ENCODE results near the gene CSNK1A1L.

CSNK1A1L gene

GRCh38 chr13:37136187-37136586 lies 30.7 kb upstream of the CSNK1A1L start:
- Histone ChIP-seq H3K27me3 (ENCODE audit: control insufficient read depth, insufficient read depth, low read length, poor library complexity, severe bottlenecking) (no peaks in the 10 kb centered on the region), H3K27ac (ENCODE audit: insufficient read depth, low read depth, low read length, poor library complexity, severe bottlenecking) (no peak overlapping the region), H3K9me3 (ENCODE audit: control insufficient read depth, low read length) (no peaks in the 10 kb centered on the region), H3K4me3 (ENCODE audit: insufficient read depth, low read depth, low read length) (no peak overlapping the region), H3K36me3 (ENCODE audit: control insufficient read depth, insufficient read depth, low read length) (no peaks in the 10 kb centered on the region), H3K4me1 (ENCODE audit: control insufficient read depth, insufficient read depth, low read length) (no peaks in the 10 kb centered on the region)
- WGBS, 2 experiments = 88 to 97% methylated on average over 2 of the region's 2 CpGs

GRCh38 chr13:37134411-37135041 lies 29.1 kb upstream of the CSNK1A1L start:
- Histone ChIP-seq H3K27me3 (ENCODE audit: control insufficient read depth, insufficient read depth, low read length, poor library complexity, severe bottlenecking) (no peaks in the 10 kb centered on the region), H3K4me1 (ENCODE audit: control insufficient read depth, insufficient read depth, low read length) (no peaks in the 10 kb centered on the region), H3K4me3 (ENCODE audit: insufficient read depth, low read depth, low read length) (no peak overlapping the region), H3K9me3 (ENCODE audit: control insufficient read depth, low read length) (no peaks in the 10 kb centered on the region), H3K36me3 (ENCODE audit: control insufficient read depth, insufficient read depth, low read length) (no peaks in the 10 kb centered on the region), H3K27ac (ENCODE audit: insufficient read depth, low read depth, low read length, poor library complexity, severe bottlenecking) (no peak overlapping the region)
- WGBS, 2 experiments = 89 to 92% methylated on average over 6 of the region's 6 CpGs

DNA sequence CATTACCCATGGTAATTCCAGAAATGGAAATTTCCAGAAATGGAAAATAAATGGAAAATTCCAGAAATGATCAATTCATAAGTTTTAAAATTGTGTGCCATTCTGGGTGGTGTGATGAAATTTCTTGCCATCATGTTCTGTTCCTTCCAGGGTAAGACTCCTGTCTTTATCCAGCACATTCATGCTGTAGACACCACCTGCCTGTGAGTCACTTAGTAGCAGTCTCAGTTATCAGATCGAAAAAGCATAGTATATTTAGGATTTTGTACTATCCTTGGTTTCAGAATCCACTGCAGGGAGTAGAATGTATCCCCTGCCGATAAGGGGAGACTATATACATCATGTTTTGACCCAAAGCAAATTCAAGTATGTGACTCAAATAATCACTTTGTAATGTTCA lies 26.7 kb upstream of the CSNK1A1L start:
- 90 to 100% methylated on average over 2 of the region's 2 CpGs for WGBS, 2 experiments
- Histone ChIP-seq H3K4me1 (ENCODE audit: control insufficient read depth, insufficient read depth, low read length) (peaks cover 1% of the 10 kb centered on the region), H3K36me3 (ENCODE audit: control insufficient read depth, insufficient read depth, low read length) (no peaks in the 10 kb centered on the region)

DNA sequence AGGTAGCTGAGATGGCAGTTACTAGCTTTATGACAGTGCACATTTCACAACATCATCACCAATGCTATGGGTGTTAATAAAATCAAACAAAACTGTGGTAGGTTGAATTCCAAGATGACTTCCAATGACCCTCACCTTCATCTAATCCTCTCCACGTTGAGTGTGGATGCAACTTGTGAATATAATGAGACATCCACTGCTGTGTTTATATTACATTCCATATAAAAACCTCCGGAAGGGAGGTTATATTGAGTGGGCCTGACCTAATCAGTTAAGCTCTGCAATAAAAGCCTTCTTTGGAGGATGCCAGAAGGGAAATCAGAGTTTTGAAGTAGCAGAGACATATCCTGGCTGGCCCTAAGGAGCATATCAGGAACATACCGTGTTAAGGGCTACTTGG lies 25.6 kb upstream of the CSNK1A1L start:
- WGBS, 2 experiments = 95 to 98% methylated on average over 2 to 3 of the region's 3 CpGs
- no peaks in the 10 kb centered on the region for H3K27me3 ChIP-seq (ENCODE audit: control insufficient read depth, insufficient read depth, low read length, poor library complexity, severe bottlenecking)
- H3K4me1 ChIP-seq (ENCODE audit: control insufficient read depth, insufficient read depth, low read length) = peaks cover 3% of the 10 kb centered on the region
- H3K36me3 ChIP-seq (ENCODE audit: control insufficient read depth, insufficient read depth, low read length) = no peaks in the 10 kb centered on the region
- H3K9me3 ChIP-seq (ENCODE audit: control insufficient read depth, low read length) = no peaks in the 10 kb centered on the region
- H3K4me3 ChIP-seq (ENCODE audit: insufficient read depth, low read depth, low read length) = no peak overlapping the region
- no peak overlapping the region for H3K27ac ChIP-seq (ENCODE audit: insufficient read depth, low read depth, low read length, poor library complexity, severe bottlenecking)

More for the DNA sequence above, 26.7 kb upstream of the CSNK1A1L start:
- no peaks in the 10 kb centered on the region for H3K27me3 ChIP-seq (ENCODE audit: control insufficient read depth, insufficient read depth, low read length, poor library complexity, severe bottlenecking)
- no peaks in the 10 kb centered on the region for H3K9me3 ChIP-seq (ENCODE audit: control insufficient read depth, low read length)
- no peak overlapping the region for H3K4me3 ChIP-seq (ENCODE audit: insufficient read depth, low read depth, low read length)
- H3K27ac ChIP-seq (ENCODE audit: insufficient read depth, low read depth, low read length, poor library complexity, severe bottlenecking) = no peak overlapping the region

DNA sequence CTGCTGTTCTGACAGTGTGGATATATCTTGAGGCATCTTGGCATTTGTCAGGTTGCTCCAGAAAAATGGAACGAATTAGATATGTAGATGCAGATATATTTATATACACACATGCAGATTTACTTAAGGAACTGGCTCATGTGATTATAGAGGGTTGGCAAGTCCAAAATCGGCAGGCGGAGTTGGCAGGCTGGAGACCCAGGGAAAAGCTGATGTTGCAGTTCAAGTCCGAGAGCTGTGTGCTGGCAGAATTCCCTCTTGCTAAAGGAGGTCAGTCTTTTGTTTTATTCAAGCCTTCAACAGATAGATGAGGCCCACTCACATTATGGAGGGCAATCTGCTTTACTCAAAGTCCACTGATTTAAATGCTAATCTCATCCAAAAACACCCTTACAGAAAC lies 24.4 kb upstream of the CSNK1A1L start:
- Histone ChIP-seq H3K4me3 (ENCODE audit: insufficient read depth, low read depth, low read length) (no peak overlapping the region), H3K4me1 (ENCODE audit: control insufficient read depth, insufficient read depth, low read length) (peaks cover 3% of the 10 kb centered on the region), H3K36me3 (ENCODE audit: control insufficient read depth, insufficient read depth, low read length) (no peaks in the 10 kb centered on the region), H3K27ac (ENCODE audit: insufficient read depth, low read depth, low read length, poor library complexity, severe bottlenecking) (no peak overlapping the region), H3K27me3 (ENCODE audit: control insufficient read depth, insufficient read depth, low read length, poor library complexity, severe bottlenecking) (no peaks in the 10 kb centered on the region), H3K9me3 (ENCODE audit: control insufficient read depth, low read length) (no peaks in the 10 kb centered on the region)
- 94 to 98% methylated on average over 3 to 4 of the region's 4 CpGs for WGBS, 2 experiments

DNA sequence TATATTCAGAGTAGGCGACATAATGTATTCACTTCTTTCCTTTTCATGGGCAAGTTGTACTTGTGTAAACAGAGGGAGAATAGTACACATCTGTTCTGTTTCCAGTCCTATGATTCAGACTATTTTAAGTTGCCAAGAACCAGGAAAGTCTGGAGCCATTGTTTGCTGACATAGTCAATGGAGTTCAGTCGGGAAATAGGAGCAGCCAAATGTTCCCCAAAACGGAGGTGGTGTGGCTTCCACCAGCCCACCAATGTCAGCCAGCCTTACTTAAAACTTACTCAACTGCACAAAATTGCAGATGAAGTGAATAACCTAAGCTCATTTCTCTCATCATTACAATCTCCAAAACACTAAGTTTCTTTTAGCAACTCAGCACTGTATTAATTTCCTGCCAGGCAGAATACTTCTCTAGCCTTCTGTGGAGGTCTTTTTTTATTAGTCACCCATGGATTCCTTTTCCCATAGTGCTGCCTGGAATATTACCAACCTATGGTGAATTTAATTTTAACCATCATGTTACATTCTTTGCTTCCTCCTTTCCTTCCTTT lies 22.3 kb upstream of the CSNK1A1L start:
- no peak overlapping the region for H3K27ac ChIP-seq (ENCODE audit: insufficient read depth, low read depth, low read length, poor library complexity, severe bottlenecking)
- no peak overlapping the region for H3K4me3 ChIP-seq (ENCODE audit: insufficient read depth, low read depth, low read length)
- H3K27me3 ChIP-seq (ENCODE audit: control insufficient read depth, insufficient read depth, low read length, poor library complexity, severe bottlenecking) = no peaks in the 10 kb centered on the region
- 91 to 92% methylated on average over 3 of the region's 3 CpGs for WGBS, 2 experiments
- H3K4me1 ChIP-seq (ENCODE audit: control insufficient read depth, insufficient read depth, low read length) = peaks cover 3% of the 10 kb centered on the region
- H3K9me3 ChIP-seq (ENCODE audit: control insufficient read depth, low read length) = no peaks in the 10 kb centered on the region
- H3K36me3 ChIP-seq (ENCODE audit: control insufficient read depth, insufficient read depth, low read length) = no peaks in the 10 kb centered on the region

- H3K4me3 ChIP-seq (ENCODE audit: insufficient read depth, low read depth, low read length) = no peak overlapping the region
- H3K27me3 ChIP-seq (ENCODE audit: control insufficient read depth, insufficient read depth, low read length, poor library complexity, severe bottlenecking) = no peaks in the 10 kb centered on the region
- no peak overlapping the region for H3K27ac ChIP-seq (ENCODE audit: insufficient read depth, low read depth, low read length, poor library complexity, severe bottlenecking)
- peaks cover 3% of the 10 kb centered on the region for H3K4me1 ChIP-seq (ENCODE audit: control insufficient read depth, insufficient read depth, low read length)
- WGBS, 2 experiments = 100% methylated on average over 1 of the region's 1 CpG; no CpG with 5 or more reads in 1 of the 2 experiments
- H3K36me3 ChIP-seq (ENCODE audit: control insufficient read depth, insufficient read depth, low read length) = no peaks in the 10 kb centered on the region
- no peaks in the 10 kb centered on the region for H3K9me3 ChIP-seq (ENCODE audit: control insufficient read depth, low read length)
Observed at GRCh38 chr13:37123337-37123736, 17.9 kb upstream of the CSNK1A1L start.

GRCh38 chr13:37118016-37118415 lies 12.6 kb upstream of the CSNK1A1L start:
- no peaks in the 10 kb centered on the region for H3K9me3 ChIP-seq (ENCODE audit: control insufficient read depth, low read length)
- H3K4me3 ChIP-seq (ENCODE audit: insufficient read depth, low read depth, low read length) = no peak overlapping the region
- no peak overlapping the region for H3K27ac ChIP-seq (ENCODE audit: insufficient read depth, low read depth, low read length, poor library complexity, severe bottlenecking)
- H3K27me3 ChIP-seq (ENCODE audit: control insufficient read depth, insufficient read depth, low read length, poor library complexity, severe bottlenecking) = no peaks in the 10 kb centered on the region
- no peaks in the 10 kb centered on the region for H3K4me1 ChIP-seq (ENCODE audit: control insufficient read depth, insufficient read depth, low read length)
- 69 to 71% methylated on average over 3 of the region's 3 CpGs for WGBS, 2 experiments
- no peaks in the 10 kb centered on the region for H3K36me3 ChIP-seq (ENCODE audit: control insufficient read depth, insufficient read depth, low read length)

GRCh38 chr13:37114250-37114649 lies 8.8 kb upstream of the CSNK1A1L start:
- Histone ChIP-seq H3K27ac (ENCODE audit: insufficient read depth, low read depth, low read length, poor library complexity, severe bottlenecking) (no peak overlapping the region), H3K4me3 (ENCODE audit: insufficient read depth, low read depth, low read length) (no peak overlapping the region)

GRCh38 chr13:37113534-37113933 lies 8.1 kb upstream of the CSNK1A1L start:
- no peak overlapping the region for H3K27ac ChIP-seq (ENCODE audit: insufficient read depth, low read depth, low read length, poor library complexity, severe bottlenecking)
- H3K4me1 ChIP-seq (ENCODE audit: control insufficient read depth, insufficient read depth, low read length) = no peaks in the 10 kb centered on the region
- WGBS, 2 experiments = 95 to 96% methylated on average over 2 of the region's 2 CpGs
- H3K36me3 ChIP-seq (ENCODE audit: control insufficient read depth, insufficient read depth, low read length) = no peaks in the 10 kb centered on the region
- no peaks in the 10 kb centered on the region for H3K27me3 ChIP-seq (ENCODE audit: control insufficient read depth, insufficient read depth, low read length, poor library complexity, severe bottlenecking)
- H3K4me3 ChIP-seq (ENCODE audit: insufficient read depth, low read depth, low read length) = no peak overlapping the region
- H3K9me3 ChIP-seq (ENCODE audit: control insufficient read depth, low read length) = no peaks in the 10 kb centered on the region

More at GRCh38 chr13:37114250-37114649, 8.8 kb upstream of the CSNK1A1L start:
- H3K36me3 ChIP-seq (ENCODE audit: control insufficient read depth, insufficient read depth, low read length) = no peaks in the 10 kb centered on the region
- no peaks in the 10 kb centered on the region for H3K27me3 ChIP-seq (ENCODE audit: control insufficient read depth, insufficient read depth, low read length, poor library complexity, severe bottlenecking)
- WGBS, 2 experiments = 91 to 92% methylated on average over 3 to 4 of the region's 4 CpGs
- no peaks in the 10 kb centered on the region for H3K9me3 ChIP-seq (ENCODE audit: control insufficient read depth, low read length)
- H3K4me1 ChIP-seq (ENCODE audit: control insufficient read depth, insufficient read depth, low read length) = no peaks in the 10 kb centered on the region

All from ectodermal cell (in vitro differentiated cells).